Thoracic aorta (tissue), 2 donors: ENCODE measurements around the gene PRKRIP1. TPM values are rescaled to one million over a fixed set of nuclear protein-coding genes. Genes with fewer than 3 reads are reported as not detected.

ENCODE experiments used
- ATAC-seq: fragments of 150-250 bp; one replicate; pipeline ENCODE4 v1.8.0; 2017; ENCODE audit warnings: low read depth; ENCODE audit not compliant: insufficient number of reproducible peaks, low FRiP score
- DNase-seq: peaks from one replicate; pipeline ENCODE4 v3.0.0-alpha.2; 2020; ENCODE audit warnings: low spot score
- H3K27ac ChIP-seq, 2 donors: fragments of 200-600 bp; sonication (generic); 1 replicate in 1 of 2; 2 replicates in 1 of 2; pipeline ENCODE4 v1.5.1; 2016; ENCODE audit warnings: mild to moderate bottlenecking in 2 of 2, moderate library complexity in 2 of 2
- H3K27me3 ChIP-seq: fragments of 200-600 bp; sonication (generic); replicated peaks from 2 replicates; pipeline ENCODE4 v1.6.0; 2016; ENCODE audit warnings: mild to moderate bottlenecking; ENCODE audit not compliant: insufficient read depth
- H3K36me3 ChIP-seq: fragments of 200-600 bp; sonication (generic); one replicate; pipeline ENCODE4 v1.5.1; 2016
- H3K4me1 ChIP-seq, 2 donors: fragments of 200-600 bp; sonication (generic); 1 replicate in 1 of 2; 2 replicates in 1 of 2; pipeline versions ENCODE4 v1.5.1 to v1.6.0; 2016; ENCODE audit warnings: low read depth in 2 of 2, mild to moderate bottlenecking in 1 of 2; ENCODE audit not compliant: control insufficient read depth in 1 of 2
- H3K4me3 ChIP-seq: fragments of 200-600 bp; sonication (generic); 2 replicates; pipeline ENCODE4 v1.5.1; 2016; ENCODE audit warnings: mild to moderate bottlenecking
- H3K9me3 ChIP-seq: fragments of 200-600 bp; sonication (generic); 2 replicates; pipeline ENCODE4 v1.5.1; 2016
- CTCF ChIP-seq: fragments of 200-600 bp; sonication (generic); IDR thresholded peaks from one replicate; pipeline ENCODE4 v1.5.1; 2019; ENCODE audit warnings: antibody characterized with exemption
- total RNA-seq, 2 donors: library from RNA; depleted of rRNA; stranded (reverse); fragments of >200 nt; gene quantifications; one replicate each; pipeline versions ENCODE4 v1.1.0 to v1.2.3, GENCODE V29; 2016

The PRKRIP1 gene
- total RNA-seq, 2 donors from 2014 or later, result 47.0 to 80.4 TPM

- no peak overlapping the region for H3K27ac ChIP-seq
- H3K27me3 ChIP-seq, result no peaks in the 10 kb centered on the region
- peaks cover 18% of the 10 kb centered on the region for H3K36me3 ChIP-seq
- DNase-seq (no peak), ATAC-seq (no peak)
- H3K9me3 ChIP-seq, result no peaks in the 10 kb centered on the region
- no peak for TF ChIP-seq CTCF
- H3K4me1 ChIP-seq, result peaks cover 0 to 5% of the 10 kb centered on the region in 2 donors
- no peak overlapping the region for H3K4me3 ChIP-seq
Observed at GRCh38 chr7:102455596-102455995, 59.4 kb downstream of the PRKRIP1 start.

GRCh38 chr7:102456327-102456726 is 60.2 kb downstream of the PRKRIP1 start:
- H3K27ac ChIP-seq, result no peak overlapping the region
- no peaks in the 10 kb centered on the region for H3K27me3 ChIP-seq
- peaks cover 18% of the 10 kb centered on the region for H3K36me3 ChIP-seq
- no peak for ATAC-seq
- no peak overlapping the region for H3K4me3 ChIP-seq
- no peak for TF ChIP-seq CTCF
- no peaks in the 10 kb centered on the region for H3K9me3 ChIP-seq
- no peak for DNase-seq
- peaks cover 0 to 5% of the 10 kb centered on the region in 2 donors for H3K4me1 ChIP-seq

GRCh38 chr7:102457352-102457924 is 61.3 kb downstream of the PRKRIP1 start:
- Histone ChIP-seq H3K27ac (no peak overlapping the region), H3K4me1 (peaks cover 0 to 6% of the 10 kb centered on the region in 2 donors), H3K27me3 (no peaks in the 10 kb centered on the region), H3K4me3 (no peak overlapping the region), H3K36me3 (peaks cover 20% of the 10 kb centered on the region), H3K9me3 (no peaks in the 10 kb centered on the region)
- ATAC-seq (no peak), DNase-seq (no peak)
- no peak for TF ChIP-seq CTCF

GRCh38 chr7:102459221-102459844 is 63.2 kb downstream of the PRKRIP1 start:
- ATAC-seq, result no peak
- peaks cover 20% of the 10 kb centered on the region for H3K36me3 ChIP-seq

GRCh38 chr7:102460467-102460866 is 64.3 kb downstream of the PRKRIP1 start:
- no peaks in the 10 kb centered on the region for H3K9me3 ChIP-seq
- H3K36me3 ChIP-seq, result peaks cover 20% of the 10 kb centered on the region
- DNase-seq (no peak), ATAC-seq (no peak)
- H3K4me3 ChIP-seq, result no peak overlapping the region
- TF ChIP-seq CTCF, result no peak
- peaks cover 7 to 21% of the 10 kb centered on the region in 2 donors for H3K4me1 ChIP-seq
- no peak overlapping the region for H3K27ac ChIP-seq
- no peaks in the 10 kb centered on the region for H3K27me3 ChIP-seq

More at GRCh38 chr7:102459221-102459844, 63.2 kb downstream of the PRKRIP1 start:
- Histone ChIP-seq H3K4me3 (no peak overlapping the region), H3K27ac (no peak overlapping the region), H3K9me3 (no peaks in the 10 kb centered on the region), H3K4me1 (peaks cover 6 to 20% of the 10 kb centered on the region in 2 donors), H3K27me3 (no peaks in the 10 kb centered on the region)
- no peak for DNase-seq
- TF ChIP-seq CTCF, result no peak
